ENCODE measurements around the gene C1QBP. TPM values are rescaled to one million over a fixed set of nuclear protein-coding genes. Genes with fewer than 3 reads are reported as not detected.
"Not testable (repeated sequence)": the region's sequence is repeated elsewhere in the genome, so short reads cannot be mapped to it uniquely, and the experiment has no call there.

Gene C1QBP
- total RNA-seq, 4 donors from 2014 or later, result 163 to 327 (median 228) TPM

DNA sequence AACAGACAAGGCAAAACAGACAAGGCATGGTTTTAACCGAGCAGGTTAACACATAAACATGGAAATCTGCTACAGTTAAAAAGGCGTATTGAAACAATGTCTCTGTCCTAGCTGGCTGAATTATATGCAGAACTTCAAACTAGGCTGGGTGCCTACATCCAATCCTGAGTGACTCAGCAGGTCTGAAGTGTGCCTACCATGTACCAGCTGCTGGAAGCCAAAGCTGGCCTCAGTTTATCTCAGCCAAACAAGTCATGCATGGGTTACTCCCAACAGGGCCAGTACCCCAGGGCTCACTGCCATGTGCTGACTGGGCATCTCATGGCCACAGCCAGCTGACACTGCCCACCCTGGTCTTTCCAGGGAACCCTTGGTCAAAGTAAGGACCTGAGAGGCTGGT lies 4.0 kb downstream of the C1QBP start:
- intact Hi-C loops (cut with DNase I), result no loop called here

DNA sequence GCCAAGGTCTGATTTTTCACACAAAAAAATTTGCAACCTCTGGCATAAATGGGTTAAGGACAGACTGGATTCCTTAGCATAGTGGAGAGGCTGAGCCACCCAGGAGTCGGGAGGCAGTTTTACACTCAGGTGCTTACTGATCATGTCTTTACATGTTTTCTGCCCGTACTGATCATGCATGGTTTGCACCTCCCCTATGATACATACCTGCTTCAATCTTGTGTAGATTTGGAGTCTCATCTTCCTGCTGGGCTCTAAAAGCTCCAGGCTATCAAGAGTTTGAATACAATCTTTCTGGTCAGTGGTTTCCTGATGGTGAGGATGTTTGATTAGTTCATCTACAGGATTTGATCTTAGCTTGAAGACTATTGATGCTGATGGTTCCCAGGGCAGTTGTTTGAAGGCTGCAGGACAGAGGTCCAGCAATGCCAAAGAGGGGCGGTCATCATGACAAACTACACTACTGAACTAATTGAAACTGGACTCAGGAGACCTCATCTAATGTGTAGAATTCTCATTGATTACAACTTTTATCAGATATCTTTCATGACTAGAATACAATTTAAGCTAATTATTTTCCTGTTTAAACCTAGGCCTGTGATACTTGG lies 6.9 kb downstream of the C1QBP start:
- DNase-seq, result no peak

More for the DNA sequence above, 4.0 kb downstream of the C1QBP start:
- H3K36me3 ChIP-seq, result peaks cover 6 to 77% (median 31%) of the 10 kb centered on the region in 3 donors
- no peaks in the 10 kb centered on the region for H3K27me3 ChIP-seq
- H3K27ac ChIP-seq, result peak overlapping the region in 1 of 4 donors; percentile 13
- no peak overlapping the region for H3K4me3 ChIP-seq
- H3K9me3 ChIP-seq, result no peaks in the 10 kb centered on the region
- peaks cover 9 to 68% (median 24%) of the 10 kb centered on the region in 3 donors for H3K4me1 ChIP-seq
- WGBS, 2 donors, result 88 to 100% methylated on average over 2 of the region's 2 CpGs
- TF ChIP-seq POLR2A (IDR thresholded peaks at IDR 0.05), result no peak
- TF ChIP-seq, protein P1, sequence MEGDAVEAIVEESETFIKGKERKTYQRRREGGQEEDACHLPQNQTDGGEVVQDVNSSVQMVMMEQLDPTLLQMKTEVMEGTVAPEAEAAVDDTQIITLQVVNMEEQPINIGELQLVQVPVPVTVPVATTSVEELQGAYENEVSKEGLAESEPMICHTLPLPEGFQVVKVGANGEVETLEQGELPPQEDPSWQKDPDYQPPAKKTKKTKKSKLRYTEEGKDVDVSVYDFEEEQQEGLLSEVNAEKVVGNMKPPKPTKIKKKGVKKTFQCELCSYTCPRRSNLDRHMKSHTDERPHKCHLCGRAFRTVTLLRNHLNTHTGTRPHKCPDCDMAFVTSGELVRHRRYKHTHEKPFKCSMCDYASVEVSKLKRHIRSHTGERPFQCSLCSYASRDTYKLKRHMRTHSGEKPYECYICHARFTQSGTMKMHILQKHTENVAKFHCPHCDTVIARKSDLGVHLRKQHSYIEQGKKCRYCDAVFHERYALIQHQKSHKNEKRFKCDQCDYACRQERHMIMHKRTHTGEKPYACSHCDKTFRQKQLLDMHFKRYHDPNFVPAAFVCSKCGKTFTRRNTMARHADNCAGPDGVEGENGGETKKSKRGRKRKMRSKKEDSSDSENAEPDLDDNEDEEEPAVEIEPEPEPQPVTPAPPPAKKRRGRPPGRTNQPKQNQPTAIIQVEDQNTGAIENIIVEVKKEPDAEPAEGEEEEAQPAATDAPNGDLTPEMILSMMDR (IDR thresholded peaks at IDR 0.05), result no peak
- no peak for DNase-seq

DNA sequence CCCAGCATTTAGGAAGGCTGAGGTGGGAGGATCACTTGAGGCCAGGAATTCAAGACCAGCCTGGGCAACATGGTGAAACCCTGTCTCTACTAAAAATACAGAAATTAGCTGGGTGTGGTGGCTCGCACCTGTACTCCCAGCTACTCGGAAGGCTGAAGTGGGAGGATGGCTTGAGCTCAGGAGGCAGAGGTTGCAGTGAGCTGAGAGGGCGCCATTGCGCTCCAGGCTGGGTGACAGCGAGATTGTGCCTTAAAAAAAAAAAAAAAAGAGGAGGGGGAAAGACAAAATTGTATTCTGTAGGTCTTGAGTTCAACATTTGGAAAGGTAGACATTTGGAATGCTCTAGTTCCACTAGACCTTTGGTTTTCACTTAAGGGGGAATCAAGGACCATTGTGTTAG lies 7.7 kb downstream of the C1QBP start:
- H3K27me3 ChIP-seq; intact Hi-C loops (cut with DNase I); H3K4me3 ChIP-seq; DNase-seq; H3K9me3 ChIP-seq: not testable (repeated sequence)
- peaks cover 0 to 45% (median 3%) of the 10 kb centered on the region in 3 donors for H3K4me1 ChIP-seq
- 74 to 80% methylated on average over 4 to 5 of the region's 5 CpGs for WGBS, 2 donors
- H3K27ac ChIP-seq, result peak overlapping the region in 3 of 4 donors; percentile 63 to 77 (median 65)
- peaks cover 6 to 99% (median 33%) of the 10 kb centered on the region in 3 donors for H3K36me3 ChIP-seq

More for the DNA sequence above, 6.9 kb downstream of the C1QBP start:
- TF ChIP-seq, protein P1 (IDR thresholded peaks at IDR 0.05), result no peak
- TF ChIP-seq POLR2A (IDR thresholded peaks at IDR 0.05), result no peak
- intact Hi-C loops (cut with DNase I), result no loop called here
- Histone ChIP-seq H3K4me3 (no peak overlapping the region), H3K27ac (peak overlapping the region in 3 of 4 donors; percentile 16 to 77 (median 60)), H3K9me3 (no peaks in the 10 kb centered on the region), H3K27me3 (no peaks in the 10 kb centered on the region), H3K4me1 (peaks cover 0 to 53% (median 7%) of the 10 kb centered on the region in 3 donors), H3K36me3 (peaks cover 6 to 99% (median 32%) of the 10 kb centered on the region in 3 donors)
- WGBS, 2 donors, result 52 to 53% methylated on average over 3 of the region's 3 CpGs

DNA sequence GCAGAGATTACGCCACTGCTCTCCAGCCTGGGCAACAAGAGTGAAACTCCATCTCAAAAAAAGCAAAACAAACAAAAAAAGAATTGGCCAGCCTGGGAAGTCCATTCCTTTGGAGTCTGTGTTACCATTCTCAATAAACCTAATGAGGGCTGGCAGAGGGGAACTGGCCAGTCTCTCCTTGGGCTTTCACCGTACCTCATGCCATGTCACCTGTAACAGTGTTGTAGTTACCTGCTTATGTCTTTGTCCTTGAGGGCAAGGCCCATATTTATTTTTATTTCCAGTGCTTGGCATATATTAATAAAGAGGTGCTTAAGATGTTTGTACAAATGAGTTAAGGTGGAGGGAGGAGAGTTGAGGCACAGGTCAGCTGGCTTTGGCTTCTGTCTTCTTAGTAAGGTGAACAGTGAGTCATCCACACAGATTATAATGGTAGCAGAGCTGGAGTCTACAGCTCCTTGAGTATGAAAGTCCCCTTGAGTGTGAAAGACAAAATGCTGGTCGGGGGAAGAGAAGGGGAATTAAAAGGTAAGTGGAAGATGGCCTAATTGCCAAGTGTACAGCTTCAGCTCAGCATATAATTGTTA lies 8.4 kb downstream of the C1QBP start:
- Histone ChIP-seq H3K27ac (peak overlapping the region in 3 of 4 donors; percentile 63 to 77 (median 65)), H3K36me3 (peaks cover 6 to 100% (median 38%) of the 10 kb centered on the region in 3 donors), H3K27me3 (no peaks in the 10 kb centered on the region), H3K4me3 (no peak overlapping the region), H3K9me3 (no peaks in the 10 kb centered on the region), H3K4me1 (peaks cover 0 to 41% (median 3%) of the 10 kb centered on the region in 3 donors)
- intact Hi-C loops (cut with DNase I), result no loop called here
- no peak for DNase-seq
- WGBS, 2 donors, result 74 to 88% methylated on average over 3 of the region's 3 CpGs
- no peak for TF ChIP-seq POLR2A (IDR thresholded peaks at IDR 0.05)
- TF ChIP-seq, protein P1 (IDR thresholded peaks at IDR 0.05), result no peak

DNA sequence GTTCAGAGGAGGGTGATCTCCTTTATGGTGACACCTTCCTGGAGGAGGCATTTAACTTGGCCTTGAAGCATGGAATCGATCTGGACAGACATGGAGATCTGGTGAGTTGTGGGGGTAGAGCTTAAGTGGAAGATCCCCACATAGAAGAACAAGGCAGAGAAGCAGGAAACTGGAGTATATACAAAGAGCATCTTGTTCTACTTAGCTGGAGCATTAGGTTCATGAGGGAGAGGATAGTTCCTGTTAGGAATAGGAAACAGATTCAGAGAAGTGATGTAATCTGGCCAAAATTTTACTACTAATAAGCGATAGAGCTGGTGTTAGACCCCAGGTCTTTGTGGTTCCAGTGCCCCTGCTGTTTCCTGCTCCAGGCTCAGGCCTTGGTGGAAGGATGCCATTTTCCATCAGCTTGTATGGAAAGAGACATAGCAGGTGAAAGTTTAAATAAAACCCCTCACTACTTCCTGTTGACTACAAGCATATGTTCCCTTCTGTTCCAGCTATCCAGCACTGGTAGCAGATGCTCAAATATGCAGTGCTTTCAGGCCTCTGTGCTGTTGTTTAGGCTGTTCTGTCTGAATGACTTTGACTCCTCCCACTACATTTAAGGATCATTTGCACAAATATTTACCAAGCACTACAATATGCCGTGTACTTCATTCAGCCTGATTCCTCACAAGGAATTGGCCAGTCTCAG lies 9.6 kb downstream of the C1QBP start:
- H3K27me3 ChIP-seq, result no peaks in the 10 kb centered on the region
- DNase-seq, result no peak
- H3K9me3 ChIP-seq, result no peaks in the 10 kb centered on the region
- 63 to 73% methylated on average over 3 of the region's 3 CpGs for WGBS, 2 donors
- peak overlapping the region in 3 of 4 donors; percentile 63 to 77 (median 65) for H3K27ac ChIP-seq
- peaks cover 0 to 100% (median 39%) of the 10 kb centered on the region in 3 donors for H3K36me3 ChIP-seq
- H3K4me1 ChIP-seq, result peaks cover 0 to 34% (median 3%) of the 10 kb centered on the region in 3 donors
- intact Hi-C loops (cut with DNase I), result no loop called here
- TF ChIP-seq, protein P1 (IDR thresholded peaks at IDR 0.05), result no peak
- no peak for TF ChIP-seq POLR2A (IDR thresholded peaks at IDR 0.05)
- no peak overlapping the region for H3K4me3 ChIP-seq

All from esophagus squamous epithelium (tissue), 5 donors.